Bronchial epithelial cell (primary cell): ENCODE results near the gene ZFAND2B. TPM values are rescaled to one million over a fixed set of nuclear protein-coding genes. Genes with fewer than 3 reads are reported as not detected.

Source experiments
- DNase-seq: peaks from one replicate; pipeline ENCODE4 v3.0.0-alpha.2; 2010; ENCODE audit warnings: low read depth
- FAIRE-seq: peaks from 2 replicates; lab custom pipeline; 2011; peaks lifted over from hg19 to GRCh38; lab: Jason Lieb, UNC
- H3K27me3 ChIP-seq: 2 replicates; pipeline ENCODE4 v1.5.1; 2011; ENCODE audit warnings: low read length; ENCODE audit not compliant: control insufficient read depth, insufficient read depth
- H3K36me3 ChIP-seq: 2 replicates; pipeline ENCODE4 v1.5.1; 2011; ENCODE audit warnings: low read length; ENCODE audit not compliant: control insufficient read depth, insufficient read depth
- H3K4me3 ChIP-seq: 2 replicates; pipeline ENCODE4 v1.5.1; 2011; ENCODE audit warnings: mild to moderate bottlenecking, low read depth, low read length, control low read depth
- total RNA-seq: library from RNA; depleted of rRNA; stranded (reverse); fragments of >200 nt; gene quantifications from 2 replicates; pipeline ENCODE4 v1.2.1, GENCODE V29; 2014
- TF ChIP-seq, protein P1 (sequence below): IDR thresholded peaks from 2 replicates; pipeline ENCODE4 v1.5.1; 2011; ENCODE audit warnings: mild to moderate bottlenecking, moderate library complexity, low read length, control low read depth, inconsistent platforms; ENCODE audit not compliant: insufficient read depth, severe bottlenecking

Gene ZFAND2B
- total RNA-seq, 1 donor from 2014 or later: 59.8 TPM

DNA sequence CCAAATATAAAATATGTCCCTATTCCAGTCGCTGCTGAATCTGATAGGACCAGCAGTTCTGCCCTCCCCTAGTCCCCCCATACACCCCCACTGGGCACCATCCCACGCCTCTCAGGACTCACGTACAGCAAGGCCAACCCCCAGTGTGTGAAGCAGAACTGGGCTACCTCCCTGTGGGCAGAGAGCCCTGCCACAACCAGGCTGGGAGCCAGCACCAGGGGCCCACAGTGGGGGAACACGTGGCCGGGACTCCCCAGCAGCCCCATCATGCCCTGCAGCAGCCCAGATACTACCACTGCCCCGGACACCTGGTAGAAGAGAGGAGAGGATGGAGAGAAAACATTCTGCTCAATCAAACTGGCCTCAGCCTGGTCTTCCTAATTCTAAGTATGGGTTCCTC lies 38.1 kb upstream of the ZFAND2B start:
- TF ChIP-seq, protein P1, sequence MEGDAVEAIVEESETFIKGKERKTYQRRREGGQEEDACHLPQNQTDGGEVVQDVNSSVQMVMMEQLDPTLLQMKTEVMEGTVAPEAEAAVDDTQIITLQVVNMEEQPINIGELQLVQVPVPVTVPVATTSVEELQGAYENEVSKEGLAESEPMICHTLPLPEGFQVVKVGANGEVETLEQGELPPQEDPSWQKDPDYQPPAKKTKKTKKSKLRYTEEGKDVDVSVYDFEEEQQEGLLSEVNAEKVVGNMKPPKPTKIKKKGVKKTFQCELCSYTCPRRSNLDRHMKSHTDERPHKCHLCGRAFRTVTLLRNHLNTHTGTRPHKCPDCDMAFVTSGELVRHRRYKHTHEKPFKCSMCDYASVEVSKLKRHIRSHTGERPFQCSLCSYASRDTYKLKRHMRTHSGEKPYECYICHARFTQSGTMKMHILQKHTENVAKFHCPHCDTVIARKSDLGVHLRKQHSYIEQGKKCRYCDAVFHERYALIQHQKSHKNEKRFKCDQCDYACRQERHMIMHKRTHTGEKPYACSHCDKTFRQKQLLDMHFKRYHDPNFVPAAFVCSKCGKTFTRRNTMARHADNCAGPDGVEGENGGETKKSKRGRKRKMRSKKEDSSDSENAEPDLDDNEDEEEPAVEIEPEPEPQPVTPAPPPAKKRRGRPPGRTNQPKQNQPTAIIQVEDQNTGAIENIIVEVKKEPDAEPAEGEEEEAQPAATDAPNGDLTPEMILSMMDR: no peak
- no peak for DNase-seq
- H3K27me3 ChIP-seq: no peaks in the 10 kb centered on the region
- peaks cover 4% of the 10 kb centered on the region for H3K36me3 ChIP-seq
- FAIRE-seq: no peak
- no peak overlapping the region for H3K4me3 ChIP-seq

DNA sequence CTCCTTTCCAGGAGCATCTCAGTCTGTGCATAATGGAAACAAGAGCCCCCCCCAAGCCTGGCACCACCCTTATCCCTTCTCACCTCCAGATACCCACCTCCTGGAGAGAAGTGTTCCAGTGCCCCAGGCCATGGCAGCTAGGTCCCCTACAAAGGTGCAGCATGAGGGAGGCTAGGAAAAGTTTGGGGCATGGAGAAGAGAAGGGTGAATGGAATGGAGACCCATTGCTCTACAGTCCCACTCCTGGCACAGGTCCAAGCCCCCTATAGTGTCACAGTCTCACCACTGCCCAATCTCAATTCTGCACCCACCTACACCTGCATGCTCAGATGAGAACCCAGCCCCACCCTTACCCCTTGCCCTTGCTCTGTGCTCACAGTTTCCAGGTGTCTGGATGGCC lies 37.6 kb upstream of the ZFAND2B start:
- Histone ChIP-seq H3K4me3 (no peak overlapping the region), H3K36me3 (peaks cover 4% of the 10 kb centered on the region), H3K27me3 (no peaks in the 10 kb centered on the region)
- TF ChIP-seq, protein P1: no peak
- peak; percentile 28 for FAIRE-seq
- DNase-seq: no peak

DNA sequence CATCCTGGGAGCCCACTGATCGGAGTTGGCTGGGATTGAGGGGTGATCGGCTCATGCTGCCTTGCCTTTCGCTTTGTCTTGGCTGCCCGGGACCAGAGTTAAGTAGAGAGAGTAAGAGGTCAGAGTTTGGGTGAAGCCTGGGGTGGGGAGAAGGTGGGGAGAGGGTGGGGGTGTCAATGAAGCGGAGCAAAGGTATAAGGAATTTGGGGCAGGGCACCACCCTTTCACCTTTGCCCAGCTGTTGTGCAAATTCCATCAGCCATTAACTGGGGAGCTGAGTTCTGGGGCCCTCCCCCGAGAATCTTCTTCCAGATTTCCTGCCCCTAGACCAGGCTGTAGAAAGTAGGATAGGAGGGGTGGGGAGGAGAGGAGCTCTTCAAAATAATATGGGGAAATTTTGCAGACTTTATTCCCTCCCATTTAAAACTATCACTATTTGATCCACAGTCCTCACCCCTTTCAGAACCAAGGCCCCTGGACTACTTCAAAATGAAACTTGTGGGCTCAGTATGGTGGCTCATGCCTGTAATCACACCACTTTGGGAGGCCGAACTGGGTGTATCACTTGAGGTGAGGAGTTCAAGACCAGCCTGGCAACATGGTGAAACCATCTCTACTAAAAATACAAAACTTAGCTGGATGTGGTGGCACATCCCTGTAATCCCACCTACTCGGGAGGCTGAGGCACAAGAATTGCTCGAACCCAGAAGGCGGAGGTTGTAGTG lies 36.5 kb upstream of the ZFAND2B start, which contains the start of gene SLC23A3:
TSS of gene SLC23A3 (minus strand) at position 100 of the 725 bp plus-strand sequence. CDS start at position 55, 45 bp downstream.
- FAIRE-seq (no peak), DNase-seq (no peak)
- Histone ChIP-seq H3K4me3 (no peak within 1 kb of the TSS), H3K36me3 (peaks cover 8% of the 10 kb centered on the region), H3K27me3 (no peaks in the 10 kb centered on the region)
- TF ChIP-seq, protein P1: no peak

DNA sequence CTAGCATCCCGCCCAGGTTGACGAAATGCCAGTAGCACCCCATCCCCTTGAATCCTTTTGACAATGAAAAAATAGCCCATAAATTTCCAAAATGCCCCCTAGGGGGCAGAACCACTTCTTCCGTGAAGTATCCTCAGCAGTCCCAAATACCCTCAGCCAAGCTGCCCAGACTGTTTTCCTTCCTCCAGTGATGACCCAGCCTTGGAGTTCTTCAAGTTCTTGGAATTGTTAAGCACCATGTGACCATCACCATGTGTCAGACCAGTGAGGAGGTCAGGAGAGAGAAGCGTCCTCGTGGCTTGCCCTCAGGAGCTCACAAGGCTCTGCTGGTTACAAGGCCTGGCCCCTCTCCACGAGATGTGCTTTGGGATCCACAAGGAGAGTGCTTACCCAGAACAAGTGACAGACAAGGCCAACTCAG lies 35.3 kb upstream of the ZFAND2B start:
- H3K4me3 ChIP-seq: no peak overlapping the region
- no peaks in the 10 kb centered on the region for H3K27me3 ChIP-seq
- TF ChIP-seq, protein P1: peak; percentile 73
- DNase-seq (peak; percentile 58), FAIRE-seq (no peak)
- peaks cover 11% of the 10 kb centered on the region for H3K36me3 ChIP-seq

DNA sequence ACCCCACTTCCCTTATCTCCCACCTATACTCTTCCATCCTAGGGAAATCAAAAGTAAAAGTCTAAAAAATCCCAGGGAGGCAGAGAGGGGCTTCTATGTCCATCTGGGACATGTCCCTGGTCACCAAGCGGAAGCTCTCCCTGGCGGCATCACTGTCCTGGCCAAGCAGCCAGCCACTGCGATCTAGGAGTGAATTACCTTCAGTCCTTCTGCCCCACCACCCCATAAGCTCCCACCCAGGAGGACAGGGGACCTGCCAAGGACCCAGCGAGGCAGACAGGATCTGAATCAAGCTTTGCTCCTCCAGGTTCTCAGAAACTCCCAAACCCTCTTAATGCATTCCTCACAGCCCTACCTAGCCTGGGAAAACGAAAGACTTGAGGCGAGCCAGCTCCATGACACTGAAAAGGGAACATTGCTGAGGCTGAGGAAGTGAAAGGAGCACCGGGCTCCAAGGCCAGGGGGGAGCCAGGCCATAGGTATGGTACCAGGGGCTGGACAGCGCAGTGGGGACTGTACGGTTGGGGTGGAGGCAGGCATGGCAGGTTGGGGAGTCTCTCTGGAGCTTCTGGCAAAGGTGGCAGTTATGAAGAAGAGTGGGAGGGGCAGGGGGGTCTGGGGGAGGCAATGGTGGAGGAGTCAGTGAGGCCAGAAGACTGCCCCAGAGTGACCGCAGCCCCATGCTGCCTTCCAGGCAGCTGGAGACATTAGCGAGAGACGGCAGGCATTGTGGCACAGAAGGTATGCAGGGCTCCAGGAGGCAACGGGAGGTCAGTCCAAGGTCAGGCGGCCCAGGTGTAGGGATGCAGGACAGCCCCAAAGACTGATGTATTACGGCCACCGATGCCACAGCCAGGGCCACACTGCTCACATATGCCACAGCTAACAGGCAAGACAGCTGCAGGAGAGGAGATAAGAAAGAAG lies 34.1 kb upstream of the ZFAND2B start:
- H3K36me3 ChIP-seq: peaks cover 11% of the 10 kb centered on the region
- TF ChIP-seq, protein P1: no peak
- H3K27me3 ChIP-seq: no peaks in the 10 kb centered on the region
- DNase-seq (no peak), FAIRE-seq (no peak)
- no peak overlapping the region for H3K4me3 ChIP-seq
